ENCODE measurements around the gene SCP2D1. TPM values are rescaled to one million over a fixed set of nuclear protein-coding genes. Genes with fewer than 3 reads are reported as not detected.

The SCP2D1 gene
- total and polyA plus RNA-seq, 2 donors (not counting 3 experiments of a cell fraction or from before 2014, with no cell fraction given) = not detected

GRCh38 chr20:18805881-18806280, 7.7 kb upstream of the SCP2D1 start:
- ChIA-PET CTCF (no interaction called here), POLR2A (no interaction called here)
- Histone ChIP-seq H3K4me2 (ENCODE audit: insufficient read depth, low read length) (no peak overlapping the region), H3K79me2 (ENCODE audit: control insufficient read depth, insufficient read depth, low read length) (no peaks in the 10 kb centered on the region), H4K20me1 (replicated peaks; ENCODE audit: control insufficient read depth, extremely low read depth, insufficient read depth, low read length) (no peaks in the 10 kb centered on the region), H3K9ac (replicated peaks; ENCODE audit: extremely low read depth, insufficient read depth, low read length) (no peak overlapping the region), H3K9me3 (replicated peaks; ENCODE audit: control insufficient read depth, insufficient read depth, low read length) (no peaks in the 10 kb centered on the region), H2AFZ (ENCODE audit: low read depth, low read length) (no peak overlapping the region), H3K9me1 (replicated peaks; ENCODE audit: control insufficient read depth, extremely low read depth, insufficient read depth, low read length) (no peaks in the 10 kb centered on the region), H3K36me3 (ENCODE audit: control insufficient read depth in 2 of 2, extremely low read depth in 1 of 2, insufficient read depth in 2 of 2, low read length in 2 of 2) (no peaks in the 10 kb centered on the region), H3K27ac (ENCODE audit: insufficient read depth, low read depth, low read length) (no peak overlapping the region), H3K4me3 (replicated peaks in 1 of 3; ENCODE audit: insufficient read depth in 1 of 3, low read depth in 1 of 3, low read length in 3 of 3) (no peak overlapping the region), H3K27me3 (ENCODE audit: control insufficient read depth in 2 of 2, insufficient read depth in 2 of 2, low read length in 2 of 2) (no peaks in the 10 kb centered on the region), H3K4me1 (ENCODE audit: control insufficient read depth, extremely low read depth, insufficient read depth, low read length) (no peaks in the 10 kb centered on the region)
- BruUV-seq (replicated peaks) = no TSS peak
- FAIRE-seq (no peak), DNase-seq (ENCODE audit: low read depth, low spot score) (no peak)
- intact Hi-C loops (cut with micrococcal nuclease) (no loop called here), dilution Hi-C loops (cut with MboI; ENCODE audit: extremely low pct_ligation_motif_present, low sequenced_read_pairs) (no loop called here)
- no peak for TF ChIP-seq MAX (IDR thresholded peaks at IDR 0.05; ENCODE audit: insufficient read depth, insufficient read length)
- TF ChIP-seq MYC (IDR thresholded peaks at IDR 0.05; ENCODE audit: low read depth, low read length) = no peak
- TF ChIP-seq POLR2AphosphoS5 (IDR thresholded peaks at IDR 0.05; ENCODE audit: insufficient read depth, low read depth, low read length) = no peak
- TF ChIP-seq CTCF (IDR thresholded peaks at IDR 0.05; ENCODE audit: extremely low read depth in 1 of 2, insufficient read depth in 1 of 2, low read depth in 1 of 2, low read length in 2 of 2) = no peak
- TF ChIP-seq POLR2A (IDR thresholded peaks at IDR 0.05; ENCODE audit: low read depth, low read length) = no peak
- TF ChIP-seq GATA2 (IDR thresholded peaks at IDR 0.05; ENCODE audit: insufficient read depth, insufficient read length, low read depth, low read length) = no peak
- no peak for TF ChIP-seq JUN (IDR thresholded peaks at IDR 0.05; ENCODE audit: borderline replicate concordance, insufficient read depth, insufficient read length, low read depth)
- TF ChIP-seq EZH2 (IDR thresholded peaks at IDR 0.05; ENCODE audit: borderline replicate concordance, low read depth, low read length, severe bottlenecking) = no peak
- TF ChIP-seq FOS (IDR thresholded peaks at IDR 0.05; ENCODE audit: borderline replicate concordance, insufficient read depth, low read length) = no peak
